ENCODE data around the gene H1-8.
A peak's percentile ranks its signal among the peaks of the same experiment; 100 is the strongest.
"Not testable (repeated sequence)": the region's sequence is repeated elsewhere in the genome, so short reads cannot be mapped to it uniquely, and the experiment has no call there.

The H1-8 gene

DNA sequence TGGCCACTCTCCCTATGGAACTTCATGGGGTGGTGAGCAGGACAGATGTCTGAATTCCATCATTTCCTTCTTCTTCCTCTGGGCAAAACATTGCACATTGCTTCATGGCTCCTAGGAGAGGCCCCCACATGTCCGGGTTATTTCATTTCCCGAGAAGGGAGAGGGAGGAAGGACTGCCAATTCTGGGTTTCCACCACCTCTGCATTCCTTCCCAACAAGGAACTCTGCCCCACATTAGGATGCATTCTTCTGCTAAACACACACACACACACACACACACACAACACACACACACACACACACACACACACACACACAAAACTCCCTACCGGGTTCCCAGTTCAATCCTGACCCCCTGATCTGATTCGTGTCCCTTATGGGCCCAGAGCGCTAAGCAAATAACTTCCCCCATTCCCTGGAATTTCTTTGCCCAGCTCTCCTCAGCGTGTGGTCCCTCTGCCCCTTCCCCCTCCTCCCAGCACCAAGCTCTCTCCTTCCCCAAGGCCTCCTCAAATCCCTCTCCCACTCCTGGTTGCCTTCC lies 12.7 kb upstream of the H1-8 start:
- DNase-seq (ENCODE audit: low read depth in 1 of 2, low spot score in 1 of 2): peak in 1 of 2 experiments; percentile 39
- TF ChIP-seq JUND (IDR thresholded peaks at IDR 0.05; ENCODE audit: low read depth): no peak
- in situ Hi-C loops (cut with HindIII; ENCODE audit: low pct_unique_long_range_greater_than_20kb, low sequenced_read_pairs): no loop called here

DNA sequence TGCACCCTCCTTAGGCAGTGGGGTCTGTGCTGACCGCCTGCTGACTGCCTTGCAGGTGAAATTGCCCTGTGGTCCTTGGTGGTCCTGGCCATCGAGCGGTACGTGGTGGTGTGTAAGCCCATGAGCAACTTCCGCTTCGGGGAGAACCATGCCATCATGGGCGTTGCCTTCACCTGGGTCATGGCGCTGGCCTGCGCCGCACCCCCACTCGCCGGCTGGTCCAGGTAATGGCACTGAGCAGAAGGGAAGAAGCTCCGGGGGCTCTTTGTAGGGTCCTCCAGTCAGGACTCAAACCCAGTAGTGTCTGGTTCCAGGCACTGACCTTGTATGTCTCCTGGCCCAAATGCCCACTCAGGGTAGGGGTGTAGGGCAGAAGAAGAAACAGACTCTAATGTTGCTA lies 12.2 kb upstream of the H1-8 start:
- in situ Hi-C loops (cut with HindIII; ENCODE audit: low pct_unique_long_range_greater_than_20kb, low sequenced_read_pairs): no loop called here
- no peak for DNase-seq (ENCODE audit: low read depth in 1 of 2, low spot score in 1 of 2)

GRCh38 chr3:129531699-129532098 lies 11.3 kb upstream of the H1-8 start:
- in situ Hi-C loops (cut with HindIII; ENCODE audit: low pct_unique_long_range_greater_than_20kb, low sequenced_read_pairs): no loop called here
- DNase-seq (ENCODE audit: low read depth in 1 of 2, low spot score in 1 of 2): no peak

More for the DNA sequence above, 12.2 kb upstream of the H1-8 start:
- TF ChIP-seq JUND (IDR thresholded peaks at IDR 0.05; ENCODE audit: low read depth): no peak

DNA sequence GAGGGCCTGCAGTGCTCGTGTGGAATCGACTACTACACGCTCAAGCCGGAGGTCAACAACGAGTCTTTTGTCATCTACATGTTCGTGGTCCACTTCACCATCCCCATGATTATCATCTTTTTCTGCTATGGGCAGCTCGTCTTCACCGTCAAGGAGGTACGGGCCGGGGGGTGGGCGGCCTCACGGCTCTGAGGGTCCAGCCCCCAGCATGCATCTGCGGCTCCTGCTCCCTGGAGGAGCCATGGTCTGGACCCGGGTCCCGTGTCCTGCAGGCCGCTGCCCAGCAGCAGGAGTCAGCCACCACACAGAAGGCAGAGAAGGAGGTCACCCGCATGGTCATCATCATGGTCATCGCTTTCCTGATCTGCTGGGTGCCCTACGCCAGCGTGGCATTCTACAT lies 10.7 kb upstream of the H1-8 start:
- no peak for DNase-seq (ENCODE audit: low read depth in 1 of 2, low spot score in 1 of 2)
- in situ Hi-C loops (cut with HindIII; ENCODE audit: low pct_unique_long_range_greater_than_20kb, low sequenced_read_pairs): no loop called here
- TF ChIP-seq JUND (IDR thresholded peaks at IDR 0.05; ENCODE audit: low read depth): no peak

More at GRCh38 chr3:129531699-129532098, 11.3 kb upstream of the H1-8 start:
- no peak for TF ChIP-seq JUND (IDR thresholded peaks at IDR 0.05; ENCODE audit: low read depth)

DNA sequence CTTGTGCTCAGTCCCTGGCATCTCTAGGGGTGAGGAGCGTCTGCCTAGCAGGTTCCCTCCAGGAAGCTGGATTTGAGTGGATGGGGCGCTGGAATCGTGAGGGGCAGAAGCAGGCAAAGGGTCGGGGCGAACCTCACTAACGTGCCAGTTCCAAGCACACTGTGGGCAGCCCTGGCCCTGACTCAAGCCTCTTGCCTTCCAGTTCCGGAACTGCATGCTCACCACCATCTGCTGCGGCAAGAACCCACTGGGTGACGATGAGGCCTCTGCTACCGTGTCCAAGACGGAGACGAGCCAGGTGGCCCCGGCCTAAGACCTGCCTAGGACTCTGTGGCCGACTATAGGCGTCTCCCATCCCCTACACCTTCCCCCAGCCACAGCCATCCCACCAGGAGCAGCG lies 9.6 kb upstream of the H1-8 start:
- no peak for DNase-seq (ENCODE audit: low read depth in 1 of 2, low spot score in 1 of 2)
- in situ Hi-C loops (cut with HindIII; ENCODE audit: low pct_unique_long_range_greater_than_20kb, low sequenced_read_pairs): no loop called here
- no peak for TF ChIP-seq JUND (IDR thresholded peaks at IDR 0.05; ENCODE audit: low read depth)

- no peak for DNase-seq (ENCODE audit: low read depth in 1 of 2, low spot score in 1 of 2)
- TF ChIP-seq JUND (IDR thresholded peaks at IDR 0.05; ENCODE audit: low read depth): no peak
- in situ Hi-C loops (cut with HindIII; ENCODE audit: low pct_unique_long_range_greater_than_20kb, low sequenced_read_pairs): no loop called here
These were observed 8.4 kb upstream of the H1-8 start for GRCh38 chr3:129534428-129535027.

DNA sequence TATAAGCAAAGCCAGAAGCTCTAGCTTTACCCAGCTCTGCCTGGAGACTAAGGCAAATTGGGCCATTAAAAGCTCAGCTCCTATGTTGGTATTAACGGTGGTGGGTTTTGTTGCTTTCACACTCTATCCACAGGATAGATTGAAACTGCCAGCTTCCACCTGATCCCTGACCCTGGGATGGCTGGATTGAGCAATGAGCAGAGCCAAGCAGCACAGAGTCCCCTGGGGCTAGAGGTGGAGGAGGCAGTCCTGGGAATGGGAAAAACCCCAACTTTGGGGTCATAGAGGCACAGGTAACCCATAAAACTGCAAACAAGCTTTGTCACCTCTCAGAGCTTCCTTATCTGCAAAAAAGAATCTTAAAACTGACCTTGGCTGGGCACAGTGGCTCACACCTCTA lies 7.9 kb upstream of the H1-8 start:
- TF ChIP-seq JUND (IDR thresholded peaks at IDR 0.05; ENCODE audit: low read depth): no peak
- in situ Hi-C loops (cut with HindIII; ENCODE audit: low pct_unique_long_range_greater_than_20kb, low sequenced_read_pairs): no loop called here
- peak in 1 of 2 experiments; percentile 24 for DNase-seq (ENCODE audit: low read depth in 1 of 2, low spot score in 1 of 2)

- no peak for DNase-seq (ENCODE audit: low read depth in 1 of 2, low spot score in 1 of 2)
- no peak for TF ChIP-seq JUND (IDR thresholded peaks at IDR 0.05; ENCODE audit: low read depth)
- in situ Hi-C loops (cut with HindIII; ENCODE audit: low pct_unique_long_range_greater_than_20kb, low sequenced_read_pairs): no loop called here
These were observed 6.7 kb upstream of the H1-8 start for GRCh38 chr3:129536374-129536667.

DNA sequence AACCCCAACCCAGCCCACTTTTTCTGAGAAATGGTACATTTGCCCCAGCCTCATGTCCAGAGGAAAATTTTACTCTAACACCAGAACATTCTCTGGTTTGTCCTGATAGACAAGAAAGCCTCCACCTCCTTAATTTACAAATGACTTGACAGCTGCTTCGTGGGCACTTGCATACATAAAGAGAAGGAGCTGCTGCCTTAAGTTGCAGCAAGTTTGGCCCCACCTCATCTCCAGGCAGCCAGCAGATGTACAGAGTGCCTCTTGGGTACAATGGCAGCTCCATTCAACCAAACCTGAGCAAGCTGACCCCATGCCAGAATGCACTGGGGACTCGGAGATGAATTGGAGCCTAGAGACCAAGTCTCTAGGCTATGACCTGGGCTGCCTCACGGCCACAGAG lies 6.2 kb upstream of the H1-8 start:
- in situ Hi-C loops (cut with HindIII; ENCODE audit: low pct_unique_long_range_greater_than_20kb, low sequenced_read_pairs): no loop called here
- no peak for TF ChIP-seq JUND (IDR thresholded peaks at IDR 0.05; ENCODE audit: low read depth)

DNA sequence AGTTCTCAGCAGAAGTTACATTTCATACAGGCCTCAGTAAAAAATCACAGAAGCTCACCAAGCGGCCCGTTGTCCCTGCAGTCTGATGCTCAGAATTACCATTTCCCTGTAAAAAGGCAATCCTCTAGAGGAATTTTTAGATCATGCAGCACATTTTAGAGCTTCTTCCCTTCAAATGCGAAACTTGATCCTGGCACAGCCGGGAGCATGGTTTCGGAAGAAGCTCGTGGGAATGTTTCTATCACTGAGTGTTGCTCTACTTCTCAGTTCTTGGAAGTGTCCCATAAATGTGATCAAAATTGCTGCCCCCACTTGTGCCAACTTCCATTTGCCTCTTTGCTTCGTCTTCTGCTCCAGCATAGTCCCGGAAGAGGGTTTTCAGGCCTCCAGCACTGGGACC lies 3.8 kb upstream of the H1-8 start:
- no peak for TF ChIP-seq JUND (IDR thresholded peaks at IDR 0.05; ENCODE audit: low read depth)
- in situ Hi-C loops (cut with HindIII; ENCODE audit: low pct_unique_long_range_greater_than_20kb, low sequenced_read_pairs): no loop called here
- DNase-seq (ENCODE audit: low read depth in 1 of 2, low spot score in 1 of 2): no peak

More for the DNA sequence above, 6.2 kb upstream of the H1-8 start:
- DNase-seq (ENCODE audit: low read depth in 1 of 2, low spot score in 1 of 2): no peak

DNA sequence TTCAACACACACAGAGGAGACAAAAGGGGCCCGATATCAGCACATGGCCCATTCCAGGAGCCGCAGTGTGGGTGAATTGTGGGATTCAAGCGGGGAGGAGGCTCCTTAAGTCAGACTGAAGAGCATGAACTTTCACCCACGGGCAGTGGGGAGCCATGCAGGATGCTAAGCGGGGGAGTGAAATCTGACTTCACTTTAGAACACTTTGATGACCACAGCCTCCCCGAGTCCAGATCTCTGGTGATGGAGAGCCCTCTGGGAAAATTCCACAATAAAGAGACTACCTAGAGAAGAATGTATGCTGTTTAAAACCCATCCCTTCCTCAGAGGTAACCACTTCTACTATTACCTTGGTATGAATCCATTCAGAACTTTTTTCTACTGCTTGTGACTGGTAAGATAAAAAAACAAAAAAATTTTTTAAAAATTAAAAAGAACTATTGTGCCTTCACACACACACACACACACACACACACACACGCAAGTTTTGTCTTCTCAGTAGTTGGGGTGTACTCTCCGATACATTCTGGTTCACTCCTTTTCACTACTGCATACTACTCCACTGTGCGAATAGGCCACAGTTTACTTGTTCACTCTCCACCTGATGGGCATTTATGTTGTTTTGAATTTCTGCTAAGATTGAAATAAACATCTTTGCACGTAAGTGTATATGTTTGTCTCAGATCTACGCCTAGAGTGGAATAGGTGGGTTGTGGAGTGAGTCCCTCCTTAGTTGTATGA lies 2.0 kb upstream of the H1-8 start:
- TF ChIP-seq JUND (IDR thresholded peaks at IDR 0.05; ENCODE audit: low read depth): no peak
- DNase-seq (ENCODE audit: low read depth in 1 of 2, low spot score in 1 of 2): no peak
- in situ Hi-C loops (cut with HindIII; ENCODE audit: low pct_unique_long_range_greater_than_20kb, low sequenced_read_pairs): no loop called here

DNA sequence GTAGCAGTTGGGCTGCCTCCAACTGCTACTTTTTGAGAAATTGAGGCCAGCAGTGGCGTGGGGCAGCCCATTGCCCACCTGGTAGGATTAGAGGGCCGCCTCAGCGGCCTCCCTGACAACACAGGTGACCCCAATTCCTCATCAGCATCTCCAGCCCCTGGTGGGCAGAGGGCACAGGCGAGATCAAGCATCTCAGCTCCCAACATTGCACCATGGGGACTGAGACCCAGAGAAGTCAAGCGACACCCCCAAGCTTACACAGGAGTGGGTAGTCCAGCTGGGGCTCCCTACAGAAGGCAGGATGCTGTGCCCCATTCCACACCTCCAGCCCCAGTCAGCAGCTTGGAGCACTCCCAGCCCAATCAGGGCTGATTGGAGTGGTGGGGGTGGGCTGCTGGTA lies 228 bp upstream of the H1-8 start:
- no peak for TF ChIP-seq JUND (IDR thresholded peaks at IDR 0.05; ENCODE audit: low read depth)
- in situ Hi-C loops (cut with HindIII; ENCODE audit: low pct_unique_long_range_greater_than_20kb, low sequenced_read_pairs): no loop called here
- DNase-seq (ENCODE audit: low read depth in 1 of 2, low spot score in 1 of 2): no peak

DNA sequence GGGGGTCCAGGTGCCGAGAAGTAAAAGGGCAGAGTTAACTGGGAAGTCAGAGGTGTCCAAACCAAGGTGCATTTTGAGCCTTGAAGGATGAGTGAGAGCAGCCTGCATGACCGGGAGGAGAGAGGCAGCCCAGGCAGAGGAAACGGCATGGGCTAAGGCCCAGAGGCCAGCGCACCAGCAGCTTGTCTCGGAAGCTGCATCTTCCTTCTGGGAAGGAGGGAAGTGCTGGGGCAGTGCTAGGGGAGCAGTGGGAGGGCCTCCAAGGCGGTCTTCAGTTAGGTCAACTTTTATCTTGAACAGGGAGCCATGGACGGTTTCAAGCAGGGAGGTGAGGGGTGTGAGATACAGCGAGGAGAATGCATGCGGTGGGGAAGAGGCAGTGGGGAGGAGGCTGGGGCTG lies 1.0 kb downstream of the H1-8 start:
- in situ Hi-C loops (cut with HindIII; ENCODE audit: low pct_unique_long_range_greater_than_20kb, low sequenced_read_pairs): no loop called here
- no peak for TF ChIP-seq JUND (IDR thresholded peaks at IDR 0.05; ENCODE audit: low read depth)

GRCh38 chr3:129545951-129546350 lies 3.0 kb downstream of the H1-8 start:
- DNase-seq (ENCODE audit: low read depth in 1 of 2, low spot score in 1 of 2); in situ Hi-C loops (cut with HindIII; ENCODE audit: low pct_unique_long_range_greater_than_20kb, low sequenced_read_pairs): not testable (repeated sequence)

More for the DNA sequence above, 1.0 kb downstream of the H1-8 start:
- DNase-seq (ENCODE audit: low read depth in 1 of 2, low spot score in 1 of 2): no peak
